ENCODE measurements around the gene RIOK3.

RIOK3 gene

DNA sequence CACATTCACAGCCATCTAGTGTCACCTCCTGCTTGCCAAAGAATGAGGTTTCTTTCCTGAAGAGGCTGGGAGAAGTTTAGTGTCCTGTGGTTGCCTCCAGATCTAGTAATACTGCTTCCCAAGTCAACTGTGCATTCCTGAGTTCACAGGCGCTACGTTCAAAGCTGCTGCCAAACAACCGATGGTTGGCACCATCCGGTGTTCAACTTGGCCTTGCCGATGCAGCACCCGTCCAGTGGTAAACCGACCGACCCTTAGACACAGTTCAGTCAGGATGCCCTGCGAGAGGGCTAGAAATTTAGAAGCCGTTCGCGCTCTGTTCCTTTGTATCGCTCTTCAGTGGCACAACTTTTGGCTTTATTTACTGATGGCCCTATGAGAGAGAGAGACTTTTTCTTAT lies 78.8 kb downstream of the RIOK3 start:
- DNase-seq = no peak
